GM04503 (cell line): ENCODE data around the gene RNF111.
"Not testable (repeated sequence)": the region's sequence is repeated elsewhere in the genome, so short reads cannot be mapped to it uniquely, and the experiment has no call there.

Source experiments
- DNase-seq: peaks from one replicate; pipeline ENCODE4 v3.0.0-alpha.2; 2012; ENCODE audit warnings: low read depth

RNF111 gene

DNA sequence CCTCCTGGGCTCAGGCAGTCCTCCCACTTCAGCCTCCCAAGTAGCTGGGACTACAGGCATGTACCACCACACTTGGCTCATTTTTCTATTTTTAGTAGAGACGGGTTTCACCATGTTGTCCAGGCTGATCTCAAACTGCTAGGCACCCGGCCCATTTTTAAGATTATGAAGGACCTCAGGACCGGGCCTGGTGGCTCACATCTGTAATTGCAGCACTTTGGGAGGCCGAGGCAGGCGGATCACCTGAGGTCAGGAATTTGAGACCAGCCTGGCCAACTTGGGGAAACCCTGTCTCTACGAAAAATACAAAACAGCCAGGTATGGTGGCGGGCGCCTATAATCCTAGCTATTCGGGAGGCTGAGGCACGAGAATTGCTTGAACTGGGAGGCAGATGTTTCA is 12.8 kb downstream of the RNF111 start:
- DNase-seq, result not testable (repeated sequence)

DNA sequence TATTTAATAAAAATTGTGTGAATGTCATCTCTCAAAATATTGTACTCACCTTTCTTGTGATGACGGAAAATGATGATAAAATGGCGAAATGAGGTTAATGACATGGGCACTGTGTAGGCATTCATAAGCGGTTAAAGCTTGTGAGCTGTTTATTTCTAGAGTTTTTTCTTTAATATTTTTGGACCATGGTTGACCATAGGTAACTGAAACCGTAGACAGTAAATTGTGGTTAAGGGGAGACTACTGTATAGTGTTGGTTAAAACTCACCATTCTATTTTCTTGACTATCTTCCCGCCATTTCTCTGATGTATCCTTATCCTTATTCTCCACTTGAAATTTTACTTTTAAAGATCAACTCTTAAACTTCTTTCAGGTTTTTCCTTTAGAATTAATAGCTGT is 14.5 kb downstream of the RNF111 start:
- no peak for DNase-seq

DNA sequence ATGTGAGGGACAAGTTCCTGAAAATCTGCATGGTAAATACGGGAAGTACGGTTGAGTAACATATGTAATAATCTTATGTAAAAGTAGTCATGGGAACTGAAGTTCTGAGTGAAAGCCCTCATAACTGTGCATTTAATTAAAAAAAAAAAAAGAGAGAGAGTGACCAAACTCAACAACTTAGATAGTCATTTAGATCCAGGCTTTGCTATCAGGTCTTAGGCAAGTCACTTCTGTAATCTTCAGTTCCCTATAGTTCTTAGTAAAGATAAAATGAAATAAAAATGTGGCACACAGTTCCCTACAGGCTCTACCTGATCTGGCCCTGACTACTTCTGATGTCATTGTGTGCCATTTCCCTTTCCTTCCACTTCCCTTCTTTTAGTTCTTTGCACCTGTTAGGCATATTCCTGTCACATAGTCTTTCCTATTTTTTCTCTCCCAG is 15.0 kb downstream of the RNF111 start:
- DNase-seq, result no peak

DNA sequence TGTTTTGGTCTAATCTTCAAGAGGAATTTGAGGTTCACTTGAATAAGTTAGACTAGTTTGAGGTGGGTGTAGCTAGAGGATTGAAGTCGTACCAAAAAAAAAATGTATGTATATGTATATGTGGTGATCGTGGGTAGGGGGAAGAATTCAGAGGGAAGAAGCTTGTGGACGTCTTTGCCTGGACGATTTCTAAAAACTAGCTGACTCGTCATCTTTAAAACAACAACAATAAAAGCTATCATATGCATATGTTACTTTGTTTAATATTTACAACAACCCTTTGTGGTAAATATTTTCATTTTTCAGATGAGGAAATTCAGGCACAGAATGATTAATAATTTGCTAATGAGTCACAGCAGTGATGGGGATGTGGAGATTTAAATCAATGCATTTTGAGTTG is 18.1 kb downstream of the RNF111 start:
- DNase-seq, result no peak

DNA sequence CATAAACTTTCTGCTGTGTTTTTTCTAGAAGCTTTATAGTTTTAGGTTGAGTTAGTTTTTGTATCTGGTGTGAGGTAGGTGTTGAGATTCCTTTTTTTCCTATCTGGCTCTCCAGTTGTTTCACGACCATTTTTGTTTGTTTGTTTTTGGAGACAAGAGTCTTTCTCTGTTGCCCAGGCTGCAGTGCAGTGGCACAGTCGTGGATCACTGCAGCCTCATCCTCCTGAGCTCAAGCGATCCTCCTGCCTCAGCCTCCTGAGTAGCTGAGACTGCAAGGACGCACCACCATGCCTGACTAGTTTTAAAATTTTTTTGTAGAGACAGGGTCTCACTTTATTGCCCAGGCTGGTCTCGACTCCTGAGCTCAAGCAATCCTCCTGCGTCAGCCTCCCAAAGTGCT is 20.6 kb downstream of the RNF111 start:
- DNase-seq, result no peak

DNA sequence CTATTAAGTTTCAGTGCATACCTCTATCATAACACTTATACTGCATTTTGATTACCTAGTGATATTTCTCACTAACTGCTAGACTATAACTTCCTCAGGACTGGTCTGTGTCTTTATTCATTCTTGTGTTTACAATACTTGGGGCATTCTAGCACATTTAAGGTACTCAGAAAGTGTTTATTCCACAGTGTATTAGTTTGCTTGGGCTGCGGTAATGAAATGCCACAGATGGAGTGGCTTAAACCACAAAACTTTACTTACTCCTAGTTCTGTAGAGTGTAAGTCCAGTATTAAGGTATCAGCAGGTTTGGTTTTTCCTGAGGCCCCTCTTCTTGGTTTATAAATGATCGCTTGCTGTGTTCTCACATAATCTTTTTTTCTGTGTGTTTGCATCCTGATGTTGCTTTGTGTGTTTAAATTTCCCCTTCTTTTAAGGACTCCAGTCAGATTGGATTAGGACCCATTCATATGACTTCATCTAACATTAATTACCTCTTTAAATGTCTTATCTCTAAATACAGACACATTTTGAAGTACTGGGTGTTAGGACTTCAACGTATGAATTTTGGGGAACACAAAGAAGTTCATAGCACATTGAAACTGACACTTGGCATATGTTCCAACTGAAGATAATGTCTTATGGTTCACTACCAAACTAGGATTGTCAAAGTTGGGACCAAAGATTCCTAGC is 23.9 kb downstream of the RNF111 start:
- DNase-seq, result no peak

DNA sequence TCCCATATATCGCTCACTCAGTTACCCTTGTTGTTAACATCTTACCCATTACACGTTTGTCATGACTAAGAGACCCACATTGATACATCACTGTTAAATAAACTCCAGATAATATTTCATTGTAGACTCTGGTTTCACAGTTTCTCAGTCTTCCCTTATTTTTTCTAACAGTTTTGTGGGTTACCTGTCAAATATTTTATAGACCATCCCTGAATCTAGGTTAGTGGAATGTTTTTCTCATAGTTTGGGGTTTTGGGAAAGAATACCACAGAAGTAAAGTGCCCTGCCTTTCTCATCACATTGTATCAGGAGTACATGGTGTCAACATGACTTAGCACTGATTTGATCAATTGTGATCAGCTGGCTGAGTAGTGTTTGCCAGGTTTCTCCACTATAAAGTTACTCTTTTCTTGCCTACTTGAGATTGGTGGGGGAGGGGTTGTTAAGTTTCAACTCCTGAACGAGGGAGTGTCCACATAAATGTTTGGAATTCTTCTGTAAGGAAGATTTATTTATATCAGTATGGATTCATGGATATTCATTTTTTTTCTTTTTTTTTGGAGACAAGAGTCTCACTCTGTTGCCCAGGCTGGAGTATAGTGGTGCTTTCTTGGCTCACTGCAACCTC is 25.9 kb downstream of the RNF111 start:
- no peak for DNase-seq

DNA sequence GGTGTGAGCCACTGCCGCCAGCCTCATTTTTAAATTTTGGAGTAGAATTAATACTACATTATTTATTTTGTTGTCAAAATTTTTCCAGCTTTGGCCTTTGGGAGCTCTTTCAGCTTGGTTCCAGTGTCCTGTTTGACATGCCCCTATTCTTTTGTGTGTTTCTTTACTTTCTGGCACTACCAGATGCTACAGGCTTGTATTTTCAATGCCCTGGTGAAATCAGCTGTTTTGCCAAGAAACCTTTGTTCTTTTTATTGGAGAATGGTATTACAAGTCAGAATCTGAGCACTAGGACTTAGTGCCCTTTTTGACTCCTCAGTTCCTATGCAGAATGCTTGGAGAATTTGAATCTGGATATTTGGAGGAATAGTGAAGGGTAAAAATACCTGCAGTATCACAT is 26.6 kb downstream of the RNF111 start:
- no peak for DNase-seq

DNA sequence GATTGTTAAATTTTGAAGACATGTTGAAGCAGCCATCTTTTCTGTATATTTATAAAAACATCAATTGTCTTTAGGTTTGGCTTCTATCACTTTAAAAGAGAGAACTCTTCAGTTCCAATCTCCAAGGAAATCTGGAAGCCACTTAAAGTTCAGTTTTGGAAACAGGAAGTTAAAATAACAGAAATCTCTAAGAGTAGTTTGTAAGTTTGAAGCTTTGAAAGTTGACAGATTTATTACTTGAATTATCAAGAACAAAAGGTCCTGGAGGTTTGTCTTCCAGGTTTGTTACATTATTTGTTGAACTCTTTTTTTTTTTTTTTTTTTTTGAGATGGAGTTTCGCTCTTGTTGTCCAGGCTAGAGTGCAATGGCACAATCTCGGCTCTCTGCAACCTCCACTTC is 30.0 kb downstream of the RNF111 start:
- DNase-seq, result no peak

DNA sequence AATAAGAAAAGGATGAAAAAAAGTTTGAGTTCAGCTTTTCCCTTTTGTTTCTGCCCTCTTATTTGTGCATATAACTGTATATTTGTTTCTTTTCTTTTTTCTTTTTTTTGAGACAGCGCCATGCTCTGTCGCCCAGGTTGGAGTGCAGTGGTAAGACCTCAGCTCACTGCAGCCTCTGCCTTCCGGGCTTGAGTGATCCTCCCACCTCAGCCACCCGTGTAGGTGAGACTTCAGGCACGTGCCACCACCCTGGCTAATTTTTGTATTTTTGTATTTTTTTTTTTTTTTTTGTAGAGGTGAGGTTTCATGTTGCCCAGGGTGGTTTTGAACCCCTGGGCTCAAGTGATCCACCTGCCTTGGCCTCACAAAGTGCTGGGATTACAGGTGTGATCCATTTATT is 31.4 kb downstream of the RNF111 start:
- no peak for DNase-seq

DNA sequence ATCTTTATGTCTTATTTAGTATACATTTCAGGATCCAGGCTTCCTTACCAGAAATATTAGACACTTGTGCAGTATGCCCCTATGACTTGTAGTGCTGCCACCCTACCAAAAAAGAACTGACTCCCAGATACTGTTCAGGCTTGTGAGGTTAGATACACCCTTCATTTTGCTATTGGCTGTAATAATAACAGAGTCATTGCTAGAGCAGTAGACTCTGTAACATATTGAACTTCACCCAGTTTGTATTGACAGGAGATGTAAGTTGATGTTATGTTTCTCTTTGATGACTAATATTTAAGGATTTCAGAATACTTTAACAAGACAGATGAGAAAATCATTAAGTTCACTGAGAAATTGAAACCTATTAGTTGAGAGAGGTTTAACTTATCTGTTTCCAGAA is 32.9 kb downstream of the RNF111 start:
- DNase-seq, result no peak

DNA sequence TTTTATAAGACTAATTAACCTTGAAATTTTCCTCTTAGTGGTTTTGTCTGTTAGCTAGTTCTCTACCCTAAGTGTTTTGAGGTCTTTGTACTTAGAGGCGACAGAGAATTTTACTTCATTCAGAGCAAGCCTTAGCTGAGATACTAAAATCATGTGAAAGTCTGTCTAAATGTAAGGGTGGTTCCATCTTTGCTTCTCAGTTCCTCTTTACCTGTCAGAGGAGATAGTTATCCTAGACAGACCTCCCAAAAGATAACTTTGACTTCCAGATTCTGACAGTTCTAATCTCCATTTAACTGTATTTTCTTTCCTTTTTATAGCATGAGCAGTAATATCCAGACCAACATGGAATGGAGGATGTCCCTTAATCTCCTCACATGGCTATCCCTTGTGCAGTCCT is 34.7 kb downstream of the RNF111 start:
- DNase-seq, result no peak

DNA sequence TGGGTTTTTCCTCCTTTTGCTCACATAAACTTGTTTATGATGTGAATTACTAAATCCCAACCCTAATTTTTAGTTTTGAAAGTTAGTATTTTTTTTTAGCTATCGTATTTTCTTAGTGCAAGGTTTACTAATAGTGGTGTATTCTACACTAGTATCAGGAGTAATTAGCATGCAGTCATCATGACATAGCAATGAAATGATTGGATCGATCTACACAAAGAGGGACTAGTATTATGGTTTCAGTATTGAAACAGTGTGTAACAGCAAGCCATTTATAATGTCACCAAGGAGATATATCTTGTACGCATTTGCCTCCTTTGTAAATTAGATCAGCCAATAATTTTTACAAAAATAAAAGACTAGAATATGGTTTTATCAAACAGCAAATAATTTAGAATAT is 38.7 kb downstream of the RNF111 start:
- DNase-seq, result no peak

DNA sequence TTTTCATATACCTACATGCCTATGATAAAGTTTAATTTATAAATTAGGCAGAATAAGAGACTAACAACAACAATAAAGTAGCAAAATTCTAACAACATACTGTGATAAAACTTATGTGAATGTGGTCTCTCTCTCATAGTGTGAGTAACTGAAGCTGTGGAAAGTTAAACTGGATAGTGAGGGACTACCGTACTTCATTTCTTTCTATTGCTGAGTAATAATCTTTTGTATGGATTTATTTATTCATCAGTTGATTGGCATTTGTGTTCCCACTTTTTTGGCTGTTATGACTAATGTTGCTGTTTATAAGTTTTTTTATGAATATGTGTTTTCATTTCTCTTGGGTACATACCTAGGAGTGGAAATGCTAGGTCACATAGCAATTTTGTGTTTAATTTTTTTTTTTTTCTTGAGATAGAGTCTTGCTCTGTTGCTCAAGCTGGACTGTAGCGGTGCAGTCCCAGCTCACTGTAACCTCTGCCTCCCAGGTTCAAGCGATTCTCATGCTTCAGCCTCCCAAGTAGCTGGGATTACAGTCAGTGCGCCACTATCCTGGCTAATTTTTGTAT is 41.0 kb downstream of the RNF111 start:
- DNase-seq, result no peak

DNA sequence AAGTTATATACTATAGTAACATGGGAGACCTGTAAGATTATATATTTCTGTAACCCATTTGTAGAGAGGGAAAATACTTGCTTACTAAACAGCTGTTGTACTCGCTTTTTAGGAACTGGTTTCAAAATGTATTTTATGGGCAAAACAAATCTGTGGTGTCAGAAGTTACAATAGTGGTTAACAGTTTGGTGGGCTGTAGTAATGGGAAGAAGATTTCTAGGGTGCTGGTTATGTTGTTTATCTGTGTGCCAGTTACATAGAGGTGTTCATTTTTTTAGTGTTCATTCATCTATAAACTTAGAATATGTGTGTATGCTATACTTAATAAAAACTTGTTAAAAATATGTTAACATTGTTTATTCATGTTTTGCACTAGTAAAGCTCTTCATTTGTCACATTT is 42.1 kb downstream of the RNF111 start:
- no peak for DNase-seq

DNA sequence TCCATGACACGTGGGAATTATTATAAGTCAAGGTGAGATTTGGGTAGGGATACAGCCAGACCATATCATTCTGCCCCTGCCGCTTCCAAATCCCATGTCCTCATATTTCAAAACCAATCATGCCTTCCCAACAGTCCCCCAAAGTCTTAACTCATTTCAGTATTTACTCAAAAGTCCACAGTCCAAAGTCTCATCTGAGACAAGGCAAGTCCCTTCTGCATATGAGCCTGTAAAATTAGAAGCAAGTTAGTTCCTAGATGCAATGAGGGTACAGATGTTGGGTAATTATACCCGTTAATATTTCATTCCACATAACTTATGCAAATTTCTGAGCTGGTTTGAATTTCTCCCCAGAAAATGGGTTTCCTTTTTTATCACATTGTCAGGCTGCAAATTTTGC is 47.7 kb downstream of the RNF111 start:
- no peak for DNase-seq

DNA sequence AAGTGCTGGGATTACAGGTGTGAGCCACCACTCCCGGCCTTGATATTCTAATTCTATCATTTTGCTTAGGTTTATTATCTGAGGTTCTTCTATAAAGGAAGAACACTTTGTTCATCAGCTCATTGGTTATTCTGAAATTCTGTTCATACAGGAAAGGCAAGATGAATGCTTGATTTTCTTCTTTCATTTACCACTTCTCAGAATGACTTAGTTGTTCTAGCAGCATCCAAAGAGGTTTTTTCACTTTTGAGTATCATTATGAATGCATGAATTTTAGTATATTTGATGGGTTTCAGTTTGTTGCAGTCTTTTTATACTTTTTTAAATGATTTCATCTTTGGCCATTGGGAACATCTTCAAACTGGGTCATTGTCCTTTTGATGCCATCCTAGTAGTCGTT is 51.8 kb downstream of the RNF111 start:
- no peak for DNase-seq

DNA sequence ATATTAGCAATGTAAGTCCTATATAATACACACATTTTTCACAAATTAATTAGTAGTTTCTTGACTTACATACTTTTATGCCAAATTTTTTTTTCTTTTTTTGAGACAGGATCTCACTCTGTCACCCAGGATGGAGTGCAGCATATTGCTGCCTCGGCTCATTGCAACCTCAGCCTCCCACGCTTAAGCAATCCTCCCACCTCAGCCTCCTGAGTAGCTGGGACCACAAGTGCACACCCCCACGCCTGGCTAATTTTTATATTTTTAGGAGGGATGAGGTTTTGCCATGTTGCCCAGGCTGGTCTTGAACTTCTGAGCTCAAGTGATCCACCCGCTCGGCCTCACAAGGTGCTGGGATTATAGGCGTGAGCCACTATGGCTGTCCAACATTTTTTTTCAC is 54.6 kb downstream of the RNF111 start:
- DNase-seq, result no peak

DNA sequence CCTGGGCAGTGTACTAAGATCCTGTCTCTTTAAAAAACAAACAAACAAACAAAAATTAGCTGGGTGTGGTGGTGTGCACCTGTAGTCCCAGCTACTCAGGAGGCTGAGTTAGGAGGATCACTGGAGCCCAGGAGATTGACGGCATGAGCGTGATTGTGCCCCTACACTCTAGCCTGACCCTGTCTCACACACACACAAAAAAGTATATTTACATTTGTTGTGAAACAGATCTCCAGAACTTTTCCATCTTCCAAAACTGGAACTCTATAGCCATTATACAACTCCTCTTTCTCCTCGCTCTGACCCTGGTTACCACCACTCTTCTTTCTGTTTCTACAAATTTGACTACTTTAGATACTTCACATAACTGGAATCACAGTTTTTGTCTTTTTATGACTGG is 61.4 kb downstream of the RNF111 start:
- no peak for DNase-seq

DNA sequence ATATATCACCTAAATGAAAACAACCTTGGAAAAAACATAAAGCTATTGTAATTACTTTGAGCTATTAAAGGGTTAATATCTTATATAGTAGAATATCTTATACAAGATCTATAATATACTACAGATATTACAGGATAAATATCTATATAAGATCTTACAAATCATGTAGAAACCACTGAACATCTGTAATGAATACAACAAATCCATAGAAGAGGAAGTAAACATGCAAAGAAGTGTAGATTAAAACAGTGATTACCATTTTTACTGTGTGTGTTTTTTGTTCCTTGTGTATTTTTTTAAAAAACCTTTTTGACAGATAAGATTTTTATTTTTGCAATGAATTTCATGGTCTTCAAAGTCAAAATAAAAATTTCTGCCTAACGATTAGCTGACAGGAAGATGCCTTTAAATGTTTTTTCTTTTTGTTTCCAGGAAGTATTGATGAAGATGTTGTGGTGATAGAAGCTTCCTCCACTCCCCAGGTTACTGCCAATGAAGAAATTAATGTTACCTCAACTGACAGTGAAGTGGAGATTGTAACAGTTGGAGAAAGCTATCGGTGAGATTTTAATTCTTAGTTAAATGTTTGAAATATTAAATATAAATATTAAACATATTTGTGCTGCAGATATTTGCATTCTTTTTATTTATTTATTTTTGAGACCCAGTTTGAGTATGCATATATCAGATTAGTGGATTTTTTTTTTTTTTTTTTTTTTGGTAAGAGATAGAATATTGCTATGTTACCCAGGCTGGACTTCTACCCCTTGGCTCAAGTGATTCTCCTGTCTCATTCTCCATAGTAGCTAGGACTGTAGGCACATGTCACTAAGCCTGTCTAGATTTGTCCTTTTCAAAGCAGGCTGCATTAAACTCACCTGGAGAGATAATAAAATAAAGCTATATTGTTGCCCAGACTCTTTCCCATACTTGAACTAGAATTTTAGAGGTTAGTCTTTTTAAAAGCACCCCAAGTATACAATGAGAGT is 64.7 kb downstream of the RNF111 start:
- no peak for DNase-seq

DNA sequence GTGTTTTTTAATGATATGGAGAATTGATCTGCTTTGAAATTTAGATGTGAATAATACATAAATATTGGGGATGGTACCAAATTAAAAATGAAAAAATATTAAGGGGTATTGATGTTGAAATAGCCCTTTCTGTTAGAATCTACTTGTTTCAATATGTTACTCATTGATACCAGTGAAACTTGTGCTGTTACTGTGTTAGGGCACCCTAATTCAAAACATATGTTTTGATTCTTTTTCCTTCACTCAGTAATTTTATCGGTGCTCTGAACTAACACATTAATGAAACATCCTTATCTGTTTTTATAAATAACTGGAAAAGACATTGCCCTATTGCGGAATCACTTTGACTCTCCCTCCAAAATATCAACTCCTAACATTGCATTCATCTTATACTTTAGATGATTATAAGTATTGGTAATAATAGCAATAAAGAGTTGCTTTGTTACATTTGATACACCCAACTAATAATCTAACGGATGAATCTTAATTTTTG is 65.5 kb downstream of the RNF111 start:
- DNase-seq, result no peak

DNA sequence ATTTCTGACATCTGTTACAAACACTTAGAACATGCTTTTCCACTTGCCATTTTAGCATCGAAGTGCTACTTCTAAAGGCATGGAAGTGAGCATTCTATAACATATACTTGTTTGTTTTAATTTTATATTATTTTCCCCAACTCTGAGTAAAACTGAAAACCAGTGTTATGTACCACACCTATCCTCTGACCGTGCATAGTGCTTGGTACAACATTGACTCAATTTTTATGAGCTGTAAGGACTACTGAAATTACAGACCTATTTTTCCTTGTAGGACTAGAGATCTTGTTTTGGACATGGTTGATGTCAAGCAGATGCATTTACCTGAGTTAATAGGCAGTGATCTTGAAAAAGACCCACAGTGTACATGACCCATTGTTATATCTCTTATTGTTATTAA is 66.0 kb downstream of the RNF111 start:
- no peak for DNase-seq
